ENCODE measurements around the gene PHF12. TPM values are rescaled to one million over a fixed set of nuclear protein-coding genes. Genes with fewer than 3 reads are reported as not detected.

PHF12 gene
- total and polyA plus RNA-seq, 2 of the 13 experiments (the other 11 are each of a cell fraction or from before 2014, with no cell fraction given), result 9.8 to 17.1 TPM

DNA sequence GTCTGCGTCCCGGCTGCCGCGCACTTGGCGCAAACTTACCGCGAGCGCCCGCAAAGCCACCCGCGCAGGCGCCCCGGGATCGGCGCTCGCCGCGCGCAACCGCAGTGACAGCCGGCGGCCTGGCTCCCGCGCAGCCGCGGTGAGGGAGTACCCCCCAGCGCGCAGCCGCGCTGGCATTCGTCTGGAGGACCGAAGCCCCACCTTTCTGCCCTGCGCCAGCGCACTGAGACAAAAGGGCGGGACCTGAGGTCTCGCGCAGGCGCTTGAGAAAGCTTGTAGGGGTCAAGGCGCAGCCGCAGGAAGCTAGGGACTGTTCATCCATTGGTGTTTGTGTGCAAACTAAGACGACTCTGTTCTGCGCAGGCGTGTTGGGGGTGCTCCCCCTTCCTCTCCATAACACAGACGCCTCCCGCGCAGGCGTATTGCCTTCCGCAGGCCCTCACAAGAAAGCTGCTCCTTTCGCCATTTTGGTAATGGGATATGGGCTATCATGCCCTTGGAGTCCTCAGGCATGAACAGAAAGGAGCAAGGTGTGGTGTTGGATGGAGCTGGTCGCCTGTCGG is at the start of gene PHF12 (continued):
- TF ChIP-seq, protein P1, sequence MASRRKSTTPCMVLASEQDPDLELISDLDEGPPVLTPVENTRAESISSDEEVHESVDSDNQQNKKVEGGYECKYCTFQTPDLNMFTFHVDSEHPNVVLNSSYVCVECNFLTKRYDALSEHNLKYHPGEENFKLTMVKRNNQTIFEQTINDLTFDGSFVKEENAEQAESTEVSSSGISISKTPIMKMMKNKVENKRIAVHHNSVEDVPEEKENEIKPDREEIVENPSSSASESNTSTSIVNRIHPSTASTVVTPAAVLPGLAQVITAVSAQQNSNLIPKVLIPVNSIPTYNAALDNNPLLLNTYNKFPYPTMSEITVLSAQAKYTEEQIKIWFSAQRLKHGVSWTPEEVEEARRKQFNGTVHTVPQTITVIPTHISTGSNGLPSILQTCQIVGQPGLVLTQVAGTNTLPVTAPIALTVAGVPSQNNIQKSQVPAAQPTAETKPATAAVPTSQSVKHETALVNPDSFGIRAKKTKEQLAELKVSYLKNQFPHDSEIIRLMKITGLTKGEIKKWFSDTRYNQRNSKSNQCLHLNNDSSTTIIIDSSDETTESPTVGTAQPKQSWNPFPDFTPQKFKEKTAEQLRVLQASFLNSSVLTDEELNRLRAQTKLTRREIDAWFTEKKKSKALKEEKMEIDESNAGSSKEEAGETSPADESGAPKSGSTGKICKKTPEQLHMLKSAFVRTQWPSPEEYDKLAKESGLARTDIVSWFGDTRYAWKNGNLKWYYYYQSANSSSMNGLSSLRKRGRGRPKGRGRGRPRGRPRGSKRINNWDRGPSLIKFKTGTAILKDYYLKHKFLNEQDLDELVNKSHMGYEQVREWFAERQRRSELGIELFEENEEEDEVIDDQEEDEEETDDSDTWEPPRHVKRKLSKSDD (CRISPR knock-in tag; IDR thresholded peaks at IDR 0.05; ENCODE audit: low read depth), result no peak
- TF ChIP-seq ZNF354B (CRISPR knock-in tag; IDR thresholded peaks at IDR 0.05), result no peak
- TF ChIP-seq, protein P2, sequence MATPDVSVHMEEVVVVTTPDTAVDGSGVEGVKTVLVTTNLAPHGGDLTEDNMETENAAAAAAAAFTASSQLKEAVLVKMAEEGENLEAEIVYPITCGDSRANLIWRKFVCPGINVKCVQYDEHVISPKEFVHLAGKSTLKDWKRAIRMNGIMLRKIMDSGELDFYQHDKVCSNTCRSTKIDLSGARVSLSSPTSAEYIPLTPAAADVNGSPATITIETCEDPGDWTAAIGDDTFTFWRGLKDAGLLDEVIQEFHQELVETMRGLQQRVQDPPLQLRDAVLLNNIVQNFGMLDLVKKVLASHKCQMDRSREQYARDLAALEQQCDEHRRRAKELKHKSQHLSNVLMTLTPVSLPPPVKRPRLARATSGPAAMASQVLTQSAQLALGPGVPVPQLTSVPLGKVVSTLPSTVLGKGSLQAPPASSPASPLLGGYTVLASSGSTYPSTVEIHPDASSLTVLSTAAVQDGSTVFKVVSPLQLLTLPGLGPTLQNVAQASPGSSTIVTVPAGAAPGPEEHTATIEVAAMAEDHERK (CRISPR knock-in tag; IDR thresholded peaks at IDR 0.05; ENCODE audit: low read depth), result 0 out of 2 replicates have a peak, but pooled peaks have one; percentile 36
- TF ChIP-seq, protein P3, sequence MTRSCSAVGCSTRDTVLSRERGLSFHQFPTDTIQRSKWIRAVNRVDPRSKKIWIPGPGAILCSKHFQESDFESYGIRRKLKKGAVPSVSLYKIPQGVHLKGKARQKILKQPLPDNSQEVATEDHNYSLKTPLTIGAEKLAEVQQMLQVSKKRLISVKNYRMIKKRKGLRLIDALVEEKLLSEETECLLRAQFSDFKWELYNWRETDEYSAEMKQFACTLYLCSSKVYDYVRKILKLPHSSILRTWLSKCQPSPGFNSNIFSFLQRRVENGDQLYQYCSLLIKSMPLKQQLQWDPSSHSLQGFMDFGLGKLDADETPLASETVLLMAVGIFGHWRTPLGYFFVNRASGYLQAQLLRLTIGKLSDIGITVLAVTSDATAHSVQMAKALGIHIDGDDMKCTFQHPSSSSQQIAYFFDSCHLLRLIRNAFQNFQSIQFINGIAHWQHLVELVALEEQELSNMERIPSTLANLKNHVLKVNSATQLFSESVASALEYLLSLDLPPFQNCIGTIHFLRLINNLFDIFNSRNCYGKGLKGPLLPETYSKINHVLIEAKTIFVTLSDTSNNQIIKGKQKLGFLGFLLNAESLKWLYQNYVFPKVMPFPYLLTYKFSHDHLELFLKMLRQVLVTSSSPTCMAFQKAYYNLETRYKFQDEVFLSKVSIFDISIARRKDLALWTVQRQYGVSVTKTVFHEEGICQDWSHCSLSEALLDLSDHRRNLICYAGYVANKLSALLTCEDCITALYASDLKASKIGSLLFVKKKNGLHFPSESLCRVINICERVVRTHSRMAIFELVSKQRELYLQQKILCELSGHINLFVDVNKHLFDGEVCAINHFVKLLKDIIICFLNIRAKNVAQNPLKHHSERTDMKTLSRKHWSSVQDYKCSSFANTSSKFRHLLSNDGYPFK (CRISPR knock-in tag; IDR thresholded peaks at IDR 0.05; ENCODE audit: borderline replicate concordance), result peak; percentile 96; the same call in 1 of the 2 replicates
- TF ChIP-seq, protein P4, sequence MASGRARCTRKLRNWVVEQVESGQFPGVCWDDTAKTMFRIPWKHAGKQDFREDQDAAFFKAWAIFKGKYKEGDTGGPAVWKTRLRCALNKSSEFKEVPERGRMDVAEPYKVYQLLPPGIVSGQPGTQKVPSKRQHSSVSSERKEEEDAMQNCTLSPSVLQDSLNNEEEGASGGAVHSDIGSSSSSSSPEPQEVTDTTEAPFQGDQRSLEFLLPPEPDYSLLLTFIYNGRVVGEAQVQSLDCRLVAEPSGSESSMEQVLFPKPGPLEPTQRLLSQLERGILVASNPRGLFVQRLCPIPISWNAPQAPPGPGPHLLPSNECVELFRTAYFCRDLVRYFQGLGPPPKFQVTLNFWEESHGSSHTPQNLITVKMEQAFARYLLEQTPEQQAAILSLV (CRISPR knock-in tag; IDR thresholded peaks at IDR 0.05; ENCODE audit: borderline replicate concordance), result no peak
- 0 out of 2 replicates have a peak, but pooled peaks have one; percentile 23 for TF ChIP-seq SALL2 (CRISPR knock-in tag; IDR thresholded peaks at IDR 0.05)
- TF ChIP-seq, protein P5, sequence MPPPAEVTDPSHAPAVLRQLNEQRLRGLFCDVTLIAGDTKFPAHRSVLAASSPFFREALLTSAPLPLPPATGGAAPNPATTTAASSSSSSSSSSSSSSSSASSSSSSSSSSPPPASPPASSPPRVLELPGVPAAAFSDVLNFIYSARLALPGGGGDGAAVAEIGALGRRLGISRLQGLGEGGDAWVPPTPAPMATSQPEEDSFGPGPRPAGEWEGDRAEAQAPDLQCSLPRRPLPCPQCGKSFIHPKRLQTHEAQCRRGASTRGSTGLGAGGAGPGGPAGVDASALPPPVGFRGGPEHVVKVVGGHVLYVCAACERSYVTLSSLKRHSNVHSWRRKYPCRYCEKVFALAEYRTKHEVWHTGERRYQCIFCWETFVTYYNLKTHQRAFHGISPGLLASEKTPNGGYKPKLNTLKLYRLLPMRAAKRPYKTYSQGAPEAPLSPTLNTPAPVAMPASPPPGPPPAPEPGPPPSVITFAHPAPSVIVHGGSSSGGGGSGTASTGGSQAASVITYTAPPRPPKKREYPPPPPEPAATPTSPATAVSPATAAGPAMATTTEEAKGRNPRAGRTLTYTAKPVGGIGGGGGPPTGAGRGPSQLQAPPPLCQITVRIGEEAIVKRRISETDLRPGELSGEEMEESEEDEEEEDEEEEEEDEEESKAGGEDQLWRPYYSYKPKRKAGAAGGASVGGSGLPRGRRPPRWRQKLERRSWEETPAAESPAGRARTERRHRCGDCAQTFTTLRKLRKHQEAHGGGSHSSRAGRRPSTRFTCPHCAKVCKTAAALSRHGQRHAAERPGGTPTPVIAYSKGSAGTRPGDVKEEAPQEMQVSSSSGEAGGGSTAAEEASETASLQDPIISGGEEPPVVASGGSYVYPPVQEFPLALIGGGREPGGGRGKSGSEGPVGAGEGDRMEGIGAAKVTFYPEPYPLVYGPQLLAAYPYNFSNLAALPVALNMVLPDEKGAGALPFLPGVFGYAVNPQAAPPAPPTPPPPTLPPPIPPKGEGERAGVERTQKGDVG (CRISPR knock-in tag; IDR thresholded peaks at IDR 0.05; ENCODE audit: borderline replicate concordance), result peak; percentile 84; the same call in 1 of the 2 replicates
- TF ChIP-seq HOXA3 (CRISPR knock-in tag; IDR thresholded peaks at IDR 0.05), result peak; percentile 64; the same call in 1 of the 2 replicates
- TF ChIP-seq, protein P6, sequence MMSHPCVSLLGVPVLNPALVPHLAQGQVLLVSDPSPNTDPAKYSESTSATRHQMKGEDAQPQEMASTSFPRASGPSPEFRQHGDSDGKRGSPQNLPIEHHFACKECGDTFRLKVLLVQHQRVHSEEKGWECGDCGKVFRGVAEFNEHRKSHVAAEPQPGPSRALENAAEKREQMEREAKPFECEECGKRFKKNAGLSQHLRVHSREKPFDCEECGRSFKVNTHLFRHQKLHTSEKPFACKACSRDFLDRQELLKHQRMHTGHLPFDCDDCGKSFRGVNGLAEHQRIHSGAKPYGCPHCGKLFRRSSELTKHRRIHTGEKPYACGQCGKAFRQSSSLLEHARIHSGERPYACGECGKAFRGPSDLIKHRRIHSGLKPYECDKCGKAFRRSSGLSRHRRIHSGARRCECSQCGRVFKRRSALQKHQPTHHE (CRISPR knock-in tag; IDR thresholded peaks at IDR 0.05; ENCODE audit: borderline replicate concordance), result peak; percentile 87
- TF ChIP-seq ZNF451 (CRISPR knock-in tag; IDR thresholded peaks at IDR 0.05), result 0 out of 2 replicates have a peak, but pooled peaks have one; percentile 59
- TF ChIP-seq TEAD3 (CRISPR knock-in tag; optimal IDR thresholded peaks at IDR 0.05; ENCODE audit: borderline replicate concordance), result no peak
- TF ChIP-seq SMAD1 (CRISPR knock-in tag; IDR thresholded peaks at IDR 0.05; ENCODE audit: borderline replicate concordance, low read depth), result peak; percentile 77; the same call in 1 of the 2 replicates
